Activated CD4-positive, alpha-beta T cell treated with anti-CD3 and anti-CD28 coated beads, Interleukin-2, amount 50 U/mL, for 48 hours (primary cell): Measurements from ENCODE around the gene LRBA.
"Not testable (repeated sequence)": the region's sequence is repeated elsewhere in the genome, so short reads cannot be mapped to it uniquely, and the experiment has no call there.

ENCODE experiments used
- DNase-seq, 2 experiments: peaks; one replicate each; pipeline ENCODE4 v3.0.0-alpha.2; 2020

Gene LRBA

DNA sequence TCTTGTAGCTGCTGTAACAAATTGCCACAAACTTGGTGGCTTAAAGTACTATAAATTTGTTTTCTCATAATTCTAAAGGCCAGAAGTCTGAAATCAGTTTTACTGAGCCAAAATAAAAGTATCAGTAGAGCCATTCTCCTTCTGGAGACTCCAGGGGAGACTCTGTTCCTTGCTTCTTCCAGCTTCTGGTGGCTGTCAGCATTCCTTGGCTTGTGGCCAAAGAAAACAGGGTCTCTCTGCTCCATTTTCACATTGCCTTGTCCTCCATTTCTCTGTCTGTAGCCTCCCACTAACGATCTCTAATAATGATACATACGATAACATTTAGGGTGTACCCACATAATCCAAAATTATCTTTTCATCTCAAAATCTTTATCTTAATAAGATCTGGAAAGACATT, 232.8 kb downstream of the LRBA start:
- DNase-seq = no peak

- no peak for DNase-seq
Measured at GRCh38 chr4:150781191-150781590, 233.9 kb downstream of the LRBA start.

DNA sequence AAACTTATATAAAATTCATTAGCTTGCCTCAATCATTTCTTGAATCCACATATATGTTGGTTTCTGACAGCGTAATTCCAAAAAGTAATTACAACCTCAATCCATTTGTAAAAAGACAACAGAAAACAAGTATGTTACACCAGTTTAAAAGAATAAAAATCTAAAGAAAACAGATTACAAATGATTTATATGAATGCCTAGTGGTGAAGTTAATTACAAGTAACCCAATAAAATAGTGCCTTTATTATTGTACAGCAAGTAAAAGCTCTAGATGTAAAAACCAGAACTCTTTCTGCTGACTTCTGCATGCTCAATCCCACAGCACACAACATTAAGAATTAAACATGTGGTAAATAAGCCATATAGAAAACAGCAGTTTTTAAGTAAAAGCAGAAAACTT, 235.4 kb downstream of the LRBA start:
- no peak for DNase-seq

GRCh38 chr4:150773729-150774449, 241.2 kb downstream of the LRBA start:
- no peak for DNase-seq

DNA sequence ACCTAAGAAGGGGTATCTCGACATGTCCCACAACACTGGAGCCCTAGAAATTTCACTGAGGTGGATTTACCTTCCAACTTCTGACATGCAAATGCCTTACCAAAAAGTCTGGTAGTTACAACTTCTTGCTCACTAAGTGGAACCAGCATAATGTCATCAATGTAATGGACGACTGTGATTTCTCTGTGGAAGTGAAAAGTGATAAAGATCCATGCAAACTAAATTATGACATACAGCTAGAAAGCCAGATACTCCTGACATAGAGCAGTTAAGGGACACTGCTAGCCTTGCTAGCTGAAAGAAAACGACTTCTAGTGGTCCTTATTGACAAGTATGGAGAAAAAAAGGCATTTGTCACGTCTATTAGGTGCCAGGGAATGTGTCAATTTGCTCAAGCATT, 242.1 kb downstream of the LRBA start:
- no peak for DNase-seq

DNA sequence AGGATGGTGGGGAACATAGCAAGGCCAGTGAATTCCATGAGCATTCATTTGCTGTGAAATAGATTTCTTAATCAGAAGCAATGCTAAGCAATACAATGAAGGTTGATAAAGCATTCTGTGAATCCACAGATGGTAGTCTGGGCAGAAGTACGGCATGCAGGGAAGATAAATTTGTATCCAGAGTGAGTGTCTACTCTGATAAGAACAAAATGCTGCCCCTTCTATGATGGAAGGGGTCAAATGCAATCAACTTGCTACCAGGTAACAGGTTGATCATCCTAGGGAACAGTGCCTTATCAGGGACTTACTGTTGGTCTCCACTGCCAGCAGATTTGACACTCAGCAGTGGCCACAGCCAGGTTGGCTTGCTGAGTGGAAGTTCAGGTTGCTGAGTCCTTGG, 243.7 kb downstream of the LRBA start:
- no peak for DNase-seq

- no peak for DNase-seq
Measured at GRCh38 chr4:150769845-150770244, 245.2 kb downstream of the LRBA start.

- no peak for DNase-seq
Measured at GRCh38 chr4:150769248-150769647, 245.8 kb downstream of the LRBA start.

GRCh38 chr4:150768497-150768896, 246.6 kb downstream of the LRBA start:
- DNase-seq = no peak

GRCh38 chr4:150765216-150765615, 249.9 kb downstream of the LRBA start:
- no peak for DNase-seq

DNA sequence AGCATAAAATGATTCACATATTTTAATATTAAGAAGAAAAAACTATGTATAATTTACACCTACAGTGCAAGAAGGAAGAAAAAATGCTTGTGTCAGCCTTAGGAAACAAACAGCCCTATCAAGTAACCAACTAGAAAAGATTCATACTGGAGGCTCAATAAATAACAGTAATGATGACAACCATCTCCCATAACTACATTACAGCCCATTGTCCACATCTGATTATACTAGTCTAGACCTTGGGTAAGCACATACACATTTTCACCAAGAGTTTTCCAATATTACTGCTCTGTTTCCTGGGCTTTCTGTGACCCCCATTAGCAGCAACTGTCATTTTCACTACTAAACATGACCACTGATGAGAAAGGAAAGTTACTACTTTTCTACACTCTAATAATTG, 263.4 kb downstream of the LRBA start:
- DNase-seq = no peak

GRCh38 chr4:150750824-150751223, 264.3 kb downstream of the LRBA start:
- no peak for DNase-seq

GRCh38 chr4:150746156-150746555, 268.9 kb downstream of the LRBA start:
- no peak for DNase-seq

DNA sequence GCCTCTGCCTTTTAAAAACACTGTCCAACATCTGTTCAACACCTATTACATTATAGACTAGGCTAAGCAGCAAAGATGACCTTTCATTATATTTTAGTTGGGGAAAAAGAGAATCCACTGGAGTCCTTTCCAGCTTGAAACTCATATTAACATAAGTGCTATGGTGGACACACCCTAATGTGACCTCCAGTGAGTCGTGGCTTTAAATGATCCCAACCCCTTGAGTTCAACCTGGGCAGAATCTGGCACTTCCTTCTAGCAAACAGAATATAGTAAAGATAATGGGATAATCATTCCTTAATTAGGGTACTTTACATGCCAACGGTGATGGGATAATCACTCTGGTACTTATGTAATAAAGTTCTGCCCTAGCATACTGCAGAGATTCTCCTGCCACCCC, 270.5 kb downstream of the LRBA start:
- no peak for DNase-seq

GRCh38 chr4:150743564-150744342, 271.3 kb downstream of the LRBA start:
- DNase-seq = no peak

- not testable (repeated sequence) for DNase-seq
Measured at GRCh38 chr4:150742930-150743329, 272.2 kb downstream of the LRBA start.

- no peak for DNase-seq
Measured at GRCh38 chr4:150739591-150739990, 275.5 kb downstream of the LRBA start.

DNA sequence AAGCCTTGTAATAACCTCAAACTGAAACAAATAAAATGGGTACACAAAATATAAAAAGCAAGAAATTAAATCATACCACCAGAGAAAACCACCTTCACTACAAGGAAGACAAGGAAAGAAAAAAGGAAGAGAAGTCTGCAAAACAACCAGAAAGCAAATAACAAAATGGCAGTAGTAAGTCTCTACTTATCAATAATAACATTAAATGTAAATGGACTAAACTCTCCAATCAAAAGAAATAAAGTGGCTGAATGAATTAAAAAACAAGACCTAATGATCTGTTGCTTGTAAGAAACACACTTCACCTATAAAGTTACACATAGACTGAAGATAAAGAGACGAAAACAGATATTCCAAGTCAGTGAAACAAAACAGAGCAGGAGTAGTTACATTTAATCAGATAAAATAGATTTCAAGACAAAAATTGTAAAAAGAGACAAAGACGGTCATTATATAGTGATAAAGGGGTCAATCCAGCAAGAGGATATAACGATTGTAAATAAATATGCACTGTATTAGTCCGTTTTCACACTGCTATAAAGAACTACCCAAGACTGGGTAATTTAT, 289.0 kb downstream of the LRBA start:
- no peak for DNase-seq

- no peak for DNase-seq
Measured at GRCh38 chr4:150723727-150724411, 291.2 kb downstream of the LRBA start.

- no peak for DNase-seq
Measured at GRCh38 chr4:150722908-150723362, 292.1 kb downstream of the LRBA start.

GRCh38 chr4:150720973-150721518, 294.0 kb downstream of the LRBA start:
- no peak for DNase-seq

GRCh38 chr4:150717952-150718351, 297.1 kb downstream of the LRBA start:
- no peak for DNase-seq
